Stimulated activated CD4-positive, alpha-beta T cell treated with anti-CD3 and anti-CD28 coated beads, TNF-alpha, amount 100 ng/mL, for 24 hours (primary cell): ENCODE data around the gene LIMS1.
"Not testable (repeated sequence)": the region's sequence is repeated elsewhere in the genome, so short reads cannot be mapped to it uniquely, and the experiment has no call there.

Experiments
- DNase-seq, 3 experiments: peaks; one replicate each; pipeline ENCODE4 v3.0.0-alpha.2; 2020; ENCODE audit warnings: low read depth in 3 of 3

The LIMS1 gene

DNA sequence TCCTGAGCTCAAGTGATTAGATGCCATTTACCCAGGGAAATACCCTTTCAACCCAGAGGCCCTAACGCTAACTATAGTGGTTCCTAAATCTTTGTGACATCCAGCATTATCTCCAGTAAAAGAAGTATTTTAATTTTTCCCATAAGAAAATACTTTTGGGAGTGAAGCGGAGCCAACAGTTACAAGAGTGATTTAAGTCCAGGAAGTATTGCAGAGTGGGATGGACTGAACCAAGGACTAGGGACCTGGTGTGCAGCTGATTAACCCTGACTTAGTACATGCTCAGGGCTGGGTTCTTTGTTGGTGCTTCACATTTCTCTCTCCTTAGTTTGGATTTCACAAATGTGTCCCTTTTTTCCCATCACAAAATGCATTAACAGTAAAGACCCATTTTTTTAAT, 129.1 kb downstream of the LIMS1 start:
- not testable (repeated sequence) for DNase-seq

DNA sequence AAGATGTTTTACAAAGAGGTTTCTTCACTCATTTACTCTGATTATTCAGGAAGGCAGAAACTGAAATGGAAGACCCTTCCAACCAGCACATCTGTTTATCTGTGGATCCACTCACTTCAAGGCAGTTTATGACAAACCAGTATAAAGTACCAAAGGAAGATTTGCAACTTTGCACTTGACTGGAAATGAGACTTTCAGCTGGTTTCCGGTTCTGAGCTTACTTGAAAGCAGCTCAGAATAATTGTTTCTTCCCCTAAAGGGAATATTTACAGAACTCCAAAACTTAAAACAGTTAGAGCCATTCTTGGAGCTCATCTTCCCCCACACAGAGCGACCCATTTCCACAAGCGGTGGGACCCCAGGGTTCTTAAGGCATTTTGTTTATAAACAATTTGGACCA, 129.8 kb downstream of the LIMS1 start:
- not testable (repeated sequence) for DNase-seq

DNA sequence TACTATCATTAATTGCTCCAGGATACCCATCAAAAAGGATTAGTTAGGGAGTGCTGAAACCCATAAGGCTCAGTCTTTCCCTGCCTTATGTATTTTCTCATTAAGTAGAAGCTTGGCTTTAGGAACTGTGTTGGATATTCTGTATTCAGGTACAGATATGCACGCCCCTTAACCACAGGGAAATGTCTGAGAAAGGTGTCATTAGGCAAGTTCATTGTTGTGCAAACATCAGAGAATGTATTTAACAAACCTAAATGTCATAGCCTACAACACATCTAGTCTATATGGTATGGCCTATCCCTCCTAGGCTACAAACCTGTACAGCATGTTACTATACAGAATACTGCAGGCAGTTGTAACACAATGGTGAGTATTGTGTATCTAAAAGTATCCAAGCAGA, 130.7 kb downstream of the LIMS1 start:
- not testable (repeated sequence) for DNase-seq

DNA sequence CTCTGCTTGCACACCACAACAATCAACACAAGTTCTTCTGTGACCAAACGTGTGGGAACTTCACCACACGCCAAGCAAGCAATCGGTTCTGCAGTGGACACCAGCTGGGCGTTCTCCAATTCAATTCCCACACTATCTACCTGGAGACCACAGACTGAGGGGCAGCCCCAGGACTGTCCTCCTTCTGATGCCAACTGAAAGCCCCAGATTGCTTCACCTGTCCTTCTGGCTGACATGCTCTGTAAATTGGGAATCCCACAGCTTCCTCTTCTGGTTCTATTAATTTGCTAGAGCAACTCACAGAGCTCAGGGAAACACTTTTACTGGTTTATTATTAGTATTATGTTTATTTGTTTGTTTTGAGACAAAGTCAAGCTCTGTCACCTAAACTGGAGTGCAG, 131.7 kb downstream of the LIMS1 start:
- DNase-seq = not testable (repeated sequence)

GRCh38 chr2:108667140-108667539, 132.9 kb downstream of the LIMS1 start:
- not testable (repeated sequence) for DNase-seq

GRCh38 chr2:108670282-108670681, 136.0 kb downstream of the LIMS1 start:
- not testable (repeated sequence) for DNase-seq

GRCh38 chr2:108672200-108672805, 138.0 kb downstream of the LIMS1 start:
- DNase-seq = not testable (repeated sequence)

GRCh38 chr2:108676522-108676921, 142.3 kb downstream of the LIMS1 start:
- not testable (repeated sequence) for DNase-seq

- DNase-seq = not testable (repeated sequence)
Observed at GRCh38 chr2:108677239-108677744, 143.0 kb downstream of the LIMS1 start.

GRCh38 chr2:108678198-108678651, 144.0 kb downstream of the LIMS1 start:
- not testable (repeated sequence) for DNase-seq

DNA sequence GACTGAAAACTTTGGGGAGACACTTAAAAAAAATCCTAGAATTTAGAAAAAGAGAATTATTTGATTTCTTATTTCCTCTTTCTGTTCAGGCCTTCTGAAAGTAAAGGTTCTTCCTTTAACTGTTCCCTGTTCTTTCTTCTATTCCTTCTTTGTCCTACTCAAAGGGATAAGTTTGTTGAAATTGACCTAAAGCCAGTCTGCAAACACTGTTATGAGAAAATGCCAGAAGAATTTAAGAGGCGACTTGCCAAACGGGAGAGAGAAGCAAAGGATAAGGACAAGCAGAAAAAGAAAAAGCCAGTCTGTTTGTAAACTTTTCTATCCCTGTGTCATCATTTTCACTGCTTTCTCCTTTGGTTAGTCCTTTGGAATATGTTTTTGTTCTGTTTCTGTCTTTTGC, 146.5 kb downstream of the LIMS1 start:
- not testable (repeated sequence) for DNase-seq

GRCh38 chr2:108688818-108689756, 154.8 kb downstream of the LIMS1 start:
- not testable (repeated sequence) for DNase-seq

- DNase-seq = not testable (repeated sequence)
Observed at GRCh38 chr2:108690001-108690400, 155.7 kb downstream of the LIMS1 start.

DNA sequence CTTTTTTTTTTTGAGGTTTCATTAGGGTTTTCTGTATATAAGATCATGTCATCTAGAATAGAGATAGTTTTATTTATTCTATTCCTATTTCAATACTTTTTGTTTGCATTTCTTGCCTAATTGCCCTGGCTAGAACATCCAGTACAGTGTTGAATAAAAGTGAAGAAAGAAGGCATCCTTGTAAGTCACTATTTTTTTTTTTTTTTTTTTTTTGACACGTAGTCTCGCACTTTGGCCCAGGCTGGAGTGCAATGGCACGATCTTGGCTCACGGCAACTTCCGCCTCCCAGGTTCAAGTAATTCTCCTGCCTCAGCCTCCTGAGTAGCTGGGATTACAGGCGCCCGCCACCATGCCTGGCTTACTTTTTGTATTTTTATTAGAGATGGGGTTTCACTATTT, 157.2 kb downstream of the LIMS1 start:
- no peak for DNase-seq

GRCh38 chr2:108701208-108701607, 166.9 kb downstream of the LIMS1 start:
- DNase-seq = no peak

DNA sequence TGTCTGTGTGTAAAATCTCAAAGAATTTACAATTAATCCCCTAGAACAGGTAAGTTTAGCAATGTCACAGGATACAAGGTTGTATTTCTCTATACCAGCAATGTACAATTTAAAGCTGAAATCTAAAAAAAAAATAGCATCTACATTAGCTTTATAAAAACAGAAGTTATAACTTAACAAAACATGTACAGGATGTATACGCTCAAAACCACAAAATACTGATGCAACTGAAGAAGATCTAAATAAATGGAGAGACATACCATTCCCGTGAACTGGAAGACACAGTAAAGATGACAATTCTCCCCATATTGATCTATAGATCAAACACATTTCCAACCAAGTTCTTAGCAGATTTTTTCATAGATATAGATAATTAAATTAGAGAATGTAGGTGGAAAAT, 167.5 kb downstream of the LIMS1 start:
- no peak for DNase-seq

GRCh38 chr2:108704871-108705270, 170.6 kb downstream of the LIMS1 start:
- no peak for DNase-seq

DNA sequence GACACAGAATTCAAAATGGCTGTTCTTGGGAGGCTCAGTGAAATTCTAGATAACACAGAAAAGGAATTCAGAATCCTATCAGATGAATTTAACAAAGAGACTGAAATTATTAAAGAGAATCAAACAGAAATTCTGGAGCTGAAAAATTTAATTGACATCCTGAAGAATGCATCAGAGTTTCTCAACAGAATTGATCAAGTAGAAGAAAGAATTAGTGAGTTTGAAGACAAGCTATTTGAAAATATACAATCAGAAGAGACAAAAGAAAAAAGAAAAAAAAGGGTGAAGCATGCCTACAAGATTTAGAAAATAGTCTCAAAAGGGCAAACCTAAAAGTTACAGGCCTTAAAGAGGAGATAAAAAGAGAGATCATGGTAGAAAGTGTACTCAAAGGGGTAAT, 173.0 kb downstream of the LIMS1 start:
- DNase-seq = no peak

DNA sequence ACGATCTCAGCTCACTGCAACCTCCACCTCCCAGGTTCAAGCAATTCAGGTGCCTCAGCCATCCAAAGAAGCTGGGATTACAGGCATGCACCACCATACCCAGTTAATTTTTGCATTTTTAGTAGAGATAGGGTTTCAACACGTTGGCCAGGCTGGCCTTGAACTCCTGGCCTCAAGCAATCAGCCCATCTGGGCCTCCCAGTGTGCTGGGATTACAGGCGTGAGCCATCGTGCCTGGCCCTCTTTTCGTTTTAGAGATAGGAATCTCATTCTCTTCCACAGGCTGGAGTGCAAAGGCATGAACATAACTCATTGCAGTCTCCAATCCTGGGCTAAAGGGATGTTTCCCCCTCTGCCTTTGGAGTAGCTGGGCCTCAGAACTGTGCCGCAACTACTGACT, 182.7 kb downstream of the LIMS1 start:
- not testable (repeated sequence) for DNase-seq

DNA sequence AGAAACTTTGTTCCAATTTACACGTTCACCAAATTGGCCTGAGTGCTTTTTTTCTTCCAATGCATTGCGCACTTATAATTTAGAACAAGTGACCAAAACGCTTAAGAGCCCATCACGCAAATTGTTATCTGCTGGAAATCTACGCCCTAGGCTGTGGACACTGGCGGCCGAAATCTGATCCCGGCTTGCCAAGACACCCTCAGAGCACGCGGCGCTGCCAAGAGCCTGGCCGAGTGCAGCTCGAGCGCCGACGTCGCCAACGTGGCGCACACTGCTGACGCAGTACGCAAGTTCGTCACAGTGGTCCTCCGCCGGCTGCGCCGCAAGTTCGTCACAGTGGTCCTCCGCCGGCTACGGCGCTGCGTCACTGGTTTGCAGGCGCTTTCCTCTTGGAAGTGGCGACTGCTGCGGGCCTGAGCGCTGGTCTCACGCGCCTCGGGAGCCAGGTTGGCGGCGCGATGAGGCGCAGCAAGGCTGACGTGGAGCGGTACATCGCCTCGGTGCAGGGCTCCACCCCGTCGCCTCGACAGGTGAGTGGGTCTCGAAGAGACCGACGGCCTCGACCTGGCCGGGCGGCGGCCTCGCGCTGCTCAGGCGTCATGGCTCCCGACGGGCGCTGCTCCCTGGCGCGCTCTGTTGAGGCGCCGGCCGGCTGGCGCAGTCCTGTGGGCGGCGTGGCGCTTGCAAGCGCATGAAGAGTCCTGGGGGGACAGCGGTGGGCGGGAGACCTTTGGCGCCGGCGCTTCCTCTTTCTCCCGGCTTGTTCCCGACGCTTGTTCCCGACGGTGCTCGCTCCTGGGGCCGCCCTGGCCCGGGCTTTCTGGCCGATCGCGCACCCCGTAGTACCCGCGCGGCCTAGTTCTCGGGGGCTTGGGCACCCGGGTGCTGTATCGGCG, 185.1 kb downstream of the LIMS1 start, which contains the start of gene RANBP2:
TSS of gene RANBP2 (plus strand) at position 334 of the 896 bp plus-strand sequence. CDS start at position 459, 125 bp downstream.
- DNase-seq = peak; percentile 88 to 94 (median 89)

- not testable (repeated sequence) for DNase-seq
Observed at GRCh38 chr2:108726048-108726447, 191.8 kb downstream of the LIMS1 start.
